ENCODE data around the gene NAA80.

The NAA80 gene

GRCh38 chr3:50339485-50340146, 40.4 kb upstream of the NAA80 start:
- no peaks in the 10 kb centered on the region for H3K27me3 ChIP-seq
- no peak for TF ChIP-seq CTCF (IDR thresholded peaks at IDR 0.05)
- peak overlapping the region; percentile 98 to 99 for H3K27ac ChIP-seq
- DNase-seq: no peak
- intact Hi-C loops (cut with DNase I; ENCODE audit: low total_unique reads): loop anchor here (10.0 kb wide), 1 partner anchor 1635 kb away; the partner anchor contains the start of genes ABHD14A and ABHD14B
- peaks cover 0 to 60% (median 46%) of the 10 kb centered on the region in 4 donors for H3K4me1 ChIP-seq
- H3K9me3 ChIP-seq: no peaks in the 10 kb centered on the region
- no peaks in the 10 kb centered on the region for H3K36me3 ChIP-seq
- H3K4me3 ChIP-seq: peak overlapping the region; percentile 55 to 62

- no peaks in the 10 kb centered on the region for H3K27me3 ChIP-seq
- DNase-seq: no peak
- peaks cover 0 to 67% (median 52%) of the 10 kb centered on the region in 4 donors for H3K4me1 ChIP-seq
- intact Hi-C loops (cut with DNase I; ENCODE audit: low total_unique reads): no loop called here
- no peak for TF ChIP-seq CTCF (IDR thresholded peaks at IDR 0.05)
- H3K36me3 ChIP-seq: no peaks in the 10 kb centered on the region
- H3K27ac ChIP-seq: peak overlapping the region; percentile 98 to 99
- H3K4me3 ChIP-seq: no peak overlapping the region
- H3K9me3 ChIP-seq: no peaks in the 10 kb centered on the region
These were observed 39.8 kb upstream of the NAA80 start for GRCh38 chr3:50338965-50339364.

GRCh38 chr3:50337175-50337861, 38.1 kb upstream of the NAA80 start:
- Histone ChIP-seq H3K9me3 (no peaks in the 10 kb centered on the region), H3K4me3 (peak overlapping the region; percentile 87 to 94), H3K27ac (peak overlapping the region; percentile 98 to 99), H3K27me3 (no peaks in the 10 kb centered on the region), H3K36me3 (peaks cover 0 to 2% (median under 1%) of the 10 kb centered on the region in 3 donors), H3K4me1 (peaks cover 0 to 80% (median 59%) of the 10 kb centered on the region in 4 donors)
- DNase-seq: peak; percentile 99 to 100
- no peak for TF ChIP-seq CTCF (IDR thresholded peaks at IDR 0.05)
- intact Hi-C loops (cut with DNase I; ENCODE audit: low total_unique reads): no loop called here

- Histone ChIP-seq H3K9me3 (no peaks in the 10 kb centered on the region), H3K27ac (peak overlapping the region; percentile 98 to 99), H3K27me3 (no peaks in the 10 kb centered on the region), H3K4me1 (peaks cover 0 to 78% (median 58%) of the 10 kb centered on the region in 4 donors), H3K4me3 (peak overlapping the region; percentile 87 to 94), H3K36me3 (peaks cover 4 to 9% (median 8%) of the 10 kb centered on the region in 3 donors)
- TF ChIP-seq CTCF (IDR thresholded peaks at IDR 0.05): no peak
- intact Hi-C loops (cut with DNase I; ENCODE audit: low total_unique reads): no loop called here
- DNase-seq: no peak
These were observed 37.4 kb upstream of the NAA80 start for GRCh38 chr3:50336452-50337174.

GRCh38 chr3:50334339-50335075, 35.3 kb upstream of the NAA80 start:
- intact Hi-C loops (cut with DNase I; ENCODE audit: low total_unique reads): no loop called here
- Histone ChIP-seq H3K36me3 (peaks cover 23 to 30% (median 29%) of the 10 kb centered on the region in 3 donors), H3K4me3 (no peak overlapping the region)

More at GRCh38 chr3:50334339-50335075, 35.3 kb upstream of the NAA80 start:
- Histone ChIP-seq H3K27me3 (no peaks in the 10 kb centered on the region), H3K27ac (peak overlapping the region; percentile 98 to 99), H3K9me3 (no peaks in the 10 kb centered on the region), H3K4me1 (peaks cover 0 to 61% (median 43%) of the 10 kb centered on the region in 4 donors)
- DNase-seq: no peak
- TF ChIP-seq CTCF (IDR thresholded peaks at IDR 0.05): no peak
